NCI-H82 treated with DMSO at 0.1 percent for 48 hours (cell line): ENCODE data around the gene RHD.
"Not testable (repeated sequence)": the region's sequence is repeated elsewhere in the genome, so short reads cannot be mapped to it uniquely, and the experiment has no call there.

ENCODE experiments used
- DNase-seq: peaks from one replicate; lab custom pipeline; 2025; ENCODE audit not compliant: unreplicated experiment; lab: John Stamatoyannopoulos, UW

RHD gene

GRCh38 chr1:25302330-25302729, 30.0 kb downstream of the RHD start:
- DNase-seq: not testable (repeated sequence)

GRCh38 chr1:25304936-25305335, 32.6 kb downstream of the RHD start:
- DNase-seq: not testable (repeated sequence)

GRCh38 chr1:25308168-25308567, 35.9 kb downstream of the RHD start:
- not testable (repeated sequence) for DNase-seq

GRCh38 chr1:25309085-25309484, 36.8 kb downstream of the RHD start:
- not testable (repeated sequence) for DNase-seq

- DNase-seq: not testable (repeated sequence)
Measured at GRCh38 chr1:25309486-25309885, 37.2 kb downstream of the RHD start.

GRCh38 chr1:25312806-25313470, 40.6 kb downstream of the RHD start:
- DNase-seq: not testable (repeated sequence)

GRCh38 chr1:25320314-25320938, 48.1 kb downstream of the RHD start:
- DNase-seq: not testable (repeated sequence)

GRCh38 chr1:25322127-25322526, 49.8 kb downstream of the RHD start:
- not testable (repeated sequence) for DNase-seq

GRCh38 chr1:25324407-25324806, 52.1 kb downstream of the RHD start:
- DNase-seq: not testable (repeated sequence)

- DNase-seq: not testable (repeated sequence)
Measured at GRCh38 chr1:25327864-25328790, 55.8 kb downstream of the RHD start.

- DNase-seq: not testable (repeated sequence)
Measured at GRCh38 chr1:25328791-25329185, 56.5 kb downstream of the RHD start.

GRCh38 chr1:25329336-25329735, 57.0 kb downstream of the RHD start:
- not testable (repeated sequence) for DNase-seq

GRCh38 chr1:25329950-25330349, 57.6 kb downstream of the RHD start:
- not testable (repeated sequence) for DNase-seq

- not testable (repeated sequence) for DNase-seq
Measured at GRCh38 chr1:25336922-25337354, 64.6 kb downstream of the RHD start.

- DNase-seq: not testable (repeated sequence)
Measured at GRCh38 chr1:25337483-25338187, 65.3 kb downstream of the RHD start.

- DNase-seq: peak; percentile 77
Measured at GRCh38 chr1:25338188-25338981, 66.1 kb downstream of the RHD start, which contains the start of gene TMEM50A. Gene TMEM50A (plus strand): TSS chr1:25338334. CDS start chr1:25340487, 2,153 bp downstream.

- DNase-seq: no peak
Measured at GRCh38 chr1:25338986-25339385, 66.7 kb downstream of the RHD start.

- no peak for DNase-seq
Measured at GRCh38 chr1:25341746-25342145, 69.4 kb downstream of the RHD start.

GRCh38 chr1:25342846-25343245, 70.5 kb downstream of the RHD start:
- no peak for DNase-seq

- DNase-seq: no peak
Measured at GRCh38 chr1:25343872-25344271, 71.6 kb downstream of the RHD start.
